ENCODE data around the gene MOB3B.

Gene MOB3B

DNA sequence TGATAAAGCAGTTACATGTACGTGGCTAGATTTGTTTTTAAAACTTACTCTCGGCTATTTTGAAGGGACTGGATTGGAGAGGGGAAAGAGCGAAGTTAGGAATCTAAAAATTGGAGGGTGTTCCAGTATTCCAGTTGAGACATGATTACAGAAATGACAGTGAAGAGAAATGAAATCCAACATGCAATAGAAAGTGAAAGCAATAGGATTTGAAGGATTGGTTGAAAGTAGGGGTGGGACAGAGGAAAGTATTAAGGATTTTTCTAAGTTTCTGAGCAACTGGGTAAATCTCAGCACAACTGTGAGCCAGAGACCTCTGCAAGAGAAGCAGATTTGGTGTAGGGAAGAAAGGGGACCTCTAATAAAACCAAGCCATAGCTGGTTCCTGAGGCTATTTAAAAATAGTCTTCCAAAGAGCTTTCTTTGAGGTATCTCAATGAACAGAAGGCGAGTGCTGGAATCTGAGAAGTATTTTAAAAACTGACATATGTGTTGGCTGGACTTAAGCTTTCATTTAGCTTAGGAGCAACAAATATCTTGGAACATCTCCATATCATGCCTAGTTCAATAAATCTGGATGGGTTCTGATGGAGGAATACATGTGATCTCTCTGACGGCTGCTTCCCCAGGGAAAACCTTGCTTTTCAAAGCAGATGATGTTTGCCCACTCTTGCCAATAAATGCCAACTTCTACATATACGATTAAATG, 115.9 kb downstream of the MOB3B start:
- DNase-seq = no peak

DNA sequence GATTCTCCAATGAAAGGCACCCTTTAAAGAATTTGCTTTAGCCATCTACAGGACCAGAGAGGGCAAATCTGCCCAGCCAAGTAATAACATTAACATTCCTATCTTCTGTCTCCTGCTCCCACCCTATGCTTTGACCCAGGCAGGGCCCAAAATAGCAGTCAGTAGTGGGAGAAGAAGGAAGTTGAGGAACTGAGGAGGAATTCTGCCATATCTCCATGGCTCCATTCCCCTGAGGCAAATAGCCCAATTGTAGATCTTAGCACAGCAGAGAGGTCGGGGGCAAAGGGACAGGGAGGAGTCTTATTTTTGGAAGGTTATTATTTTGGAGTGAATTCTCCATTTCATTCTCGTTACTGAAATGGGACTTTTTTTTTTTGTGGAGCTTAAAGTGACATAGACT, 116.7 kb downstream of the MOB3B start:
- no peak for DNase-seq

DNA sequence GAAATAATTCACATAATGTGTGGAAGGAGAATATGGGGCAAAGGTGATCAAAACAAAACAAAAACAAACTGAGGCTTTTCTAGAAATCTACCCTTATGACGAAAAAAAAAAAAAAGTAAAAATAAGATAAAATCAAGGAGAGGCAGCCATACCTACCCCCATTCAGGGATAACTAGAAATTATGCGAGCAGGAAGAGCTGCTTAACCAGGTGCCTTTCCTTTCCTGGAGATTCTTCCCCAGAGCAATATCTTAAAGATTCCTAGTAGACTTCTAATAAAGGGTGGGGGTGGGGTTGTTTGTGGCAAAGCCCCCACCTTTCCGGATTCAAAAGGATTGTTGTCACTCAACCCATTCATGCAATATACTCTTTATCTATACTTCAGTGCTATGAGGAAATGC, 117.5 kb downstream of the MOB3B start:
- DNase-seq = no peak

DNA sequence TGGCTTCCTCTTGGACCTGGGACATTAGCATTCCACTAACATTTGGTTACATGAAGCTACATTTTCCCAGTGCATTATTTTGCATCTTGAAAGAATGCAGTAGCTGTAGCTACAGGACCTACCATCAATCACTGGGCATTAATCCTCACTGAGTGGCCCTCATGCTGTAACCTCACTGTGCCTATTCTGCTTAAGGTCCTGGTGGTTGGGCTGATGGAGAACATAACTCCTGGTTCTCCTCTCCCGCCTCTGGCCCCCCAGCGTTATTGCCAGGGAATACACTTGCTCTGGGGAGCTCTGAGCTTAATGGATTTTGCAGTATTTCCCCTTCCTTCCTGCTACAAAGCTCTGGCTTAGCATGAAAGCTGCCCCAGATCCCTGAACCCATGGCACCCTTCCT, 121.1 kb downstream of the MOB3B start:
- no peak for DNase-seq

DNA sequence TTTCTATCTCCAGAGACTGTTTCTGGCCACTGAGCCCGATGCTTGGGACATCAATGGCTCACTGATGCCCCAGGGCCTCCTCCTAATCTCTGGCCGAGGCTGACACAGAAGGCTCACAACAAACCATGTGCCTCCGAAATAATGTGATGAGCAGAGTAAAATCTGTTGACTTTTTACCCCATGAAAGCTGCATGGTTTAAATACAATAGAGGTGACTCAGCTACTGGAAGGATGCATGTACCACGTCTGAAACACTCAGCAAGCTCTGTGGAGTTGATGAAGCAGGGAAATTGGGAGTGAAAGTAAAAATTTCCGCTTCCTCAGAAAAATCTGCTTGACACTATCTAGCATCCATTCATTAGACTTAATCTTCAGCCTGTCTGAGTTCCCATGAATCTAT, 121.6 kb downstream of the MOB3B start:
- DNase-seq = no peak

DNA sequence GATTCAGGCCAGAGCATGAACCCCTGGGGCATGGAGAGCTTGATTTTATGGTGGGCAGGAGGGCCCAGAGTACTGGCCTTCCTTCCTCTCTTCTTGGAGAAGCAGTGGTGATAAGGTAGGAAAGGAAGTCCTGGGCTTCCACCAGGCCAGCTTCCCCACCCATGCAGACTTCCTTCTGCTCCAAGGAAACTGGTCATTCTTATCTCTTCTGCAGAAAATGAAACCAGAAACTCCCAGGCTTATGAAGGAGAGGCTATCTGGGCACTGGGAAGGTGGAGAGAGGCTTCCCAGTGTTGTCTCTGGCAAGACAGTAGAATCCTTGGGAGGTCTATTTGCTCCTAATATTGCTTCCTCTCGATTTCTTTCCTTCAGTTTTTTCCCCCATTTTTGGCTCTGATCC, 122.1 kb downstream of the MOB3B start:
- DNase-seq = no peak

DNA sequence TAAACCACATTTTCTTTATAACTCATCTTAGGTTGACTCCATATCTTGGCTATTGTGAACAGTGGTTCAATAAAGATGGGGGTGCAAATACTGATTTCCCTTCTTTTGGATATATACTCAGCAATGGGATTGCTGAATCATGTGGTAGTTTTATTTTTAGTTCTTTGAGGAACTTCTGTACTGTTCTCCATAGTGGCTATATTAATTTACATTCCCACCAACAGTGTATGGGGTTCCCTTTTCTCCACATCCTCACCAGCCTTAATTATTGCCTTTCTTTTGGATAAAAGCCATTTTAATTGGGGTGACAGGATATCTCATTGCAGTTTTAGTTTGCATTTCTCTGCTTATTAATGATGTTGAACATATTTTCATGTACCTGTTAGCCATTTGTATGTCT, 125.0 kb downstream of the MOB3B start:
- DNase-seq = no peak

DNA sequence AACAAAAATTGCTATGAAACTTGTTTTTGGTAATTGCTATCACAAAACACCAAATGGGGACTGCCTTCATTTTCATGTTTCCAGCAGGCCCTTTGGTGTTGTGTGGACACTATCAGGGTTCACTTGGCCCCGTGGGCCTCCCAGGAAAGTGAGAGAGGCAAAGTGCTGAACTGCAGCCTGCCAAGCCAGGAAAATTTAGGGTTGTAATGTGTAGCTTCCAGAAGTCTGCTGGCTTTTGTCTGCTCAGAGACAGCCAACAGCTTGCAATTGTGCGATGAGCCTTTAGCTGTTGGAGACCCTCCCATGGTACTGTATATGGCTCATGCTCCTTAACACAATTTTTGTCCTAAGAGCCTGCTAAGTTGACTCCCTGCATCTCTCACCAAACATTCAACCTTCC, 127.0 kb downstream of the MOB3B start:
- no peak for DNase-seq

DNA sequence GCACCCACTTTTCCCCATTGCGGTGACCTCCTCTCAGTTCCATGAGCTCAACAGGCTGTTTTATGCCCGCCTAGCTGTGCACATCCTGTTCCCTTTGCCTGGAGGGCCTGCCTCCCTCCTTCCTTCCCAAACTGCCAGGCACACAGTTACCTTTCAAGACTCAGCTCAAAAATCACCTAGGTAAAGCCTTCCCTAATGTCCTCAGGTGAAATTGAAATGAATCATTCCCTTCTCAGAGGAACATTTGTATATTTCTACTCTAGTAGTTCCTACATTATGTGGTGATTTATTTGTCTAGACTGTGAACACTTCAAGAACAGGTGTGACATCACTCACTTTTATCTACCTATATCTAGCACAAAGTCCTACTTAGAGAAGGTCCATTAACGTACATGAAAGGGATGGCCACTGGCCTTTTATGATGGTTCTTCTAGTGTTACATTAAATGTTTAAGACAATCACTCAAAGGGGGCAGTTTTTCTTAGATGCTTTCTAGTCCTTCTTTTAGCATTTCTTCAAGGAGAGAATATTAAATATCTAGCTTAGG, 129.2 kb downstream of the MOB3B start:
- DNase-seq = no peak

DNA sequence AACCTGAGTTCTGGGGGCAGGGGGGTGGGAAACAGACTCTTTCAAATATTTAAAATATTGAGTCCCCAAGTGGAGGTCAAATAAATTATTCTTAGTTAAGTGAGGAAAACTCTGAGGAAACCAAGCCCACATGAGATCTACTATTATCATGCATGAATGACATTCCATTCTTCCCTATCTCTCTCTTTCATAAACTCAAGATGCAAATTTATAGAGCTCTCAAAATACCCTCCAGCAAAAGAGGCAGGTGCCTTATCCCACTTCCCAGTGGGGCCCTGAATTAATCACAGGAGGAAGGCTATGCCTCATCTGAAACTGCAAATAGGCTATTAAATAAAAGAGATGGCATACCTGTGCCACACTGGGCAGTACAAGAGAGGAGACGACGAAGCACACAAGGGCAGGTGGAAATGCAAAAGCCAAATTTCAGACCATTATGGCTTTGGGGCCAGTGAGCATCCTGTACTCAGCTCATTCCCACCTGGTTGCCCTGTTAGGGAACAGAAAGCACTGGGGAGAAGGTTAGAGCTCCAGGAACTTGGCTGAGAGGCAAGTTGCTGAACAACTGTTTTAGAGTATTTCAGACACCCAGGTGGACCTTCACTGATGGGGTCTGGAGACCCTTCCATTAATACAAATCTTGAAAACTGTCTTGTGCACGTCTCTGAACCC, 130.5 kb downstream of the MOB3B start:
- DNase-seq = no peak

DNA sequence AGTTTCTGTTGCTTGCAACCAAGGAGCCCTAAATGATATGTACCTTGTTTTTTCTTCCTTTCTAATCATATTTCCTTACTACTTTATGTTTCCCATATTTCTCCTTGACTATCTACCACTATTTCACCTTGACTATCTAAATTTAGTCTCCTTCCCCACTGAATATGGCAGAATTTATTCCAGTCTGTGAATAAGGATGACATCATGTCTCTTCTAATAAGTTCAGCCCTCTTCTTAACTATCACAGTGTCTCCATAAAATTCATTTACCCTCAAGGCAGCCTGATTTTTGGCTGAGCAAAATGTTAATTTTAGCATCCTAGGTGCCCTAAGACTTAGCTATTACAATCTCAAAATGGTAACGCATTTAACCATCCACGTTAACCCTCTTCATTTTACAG, 133.1 kb downstream of the MOB3B start:
- no peak for DNase-seq

DNA sequence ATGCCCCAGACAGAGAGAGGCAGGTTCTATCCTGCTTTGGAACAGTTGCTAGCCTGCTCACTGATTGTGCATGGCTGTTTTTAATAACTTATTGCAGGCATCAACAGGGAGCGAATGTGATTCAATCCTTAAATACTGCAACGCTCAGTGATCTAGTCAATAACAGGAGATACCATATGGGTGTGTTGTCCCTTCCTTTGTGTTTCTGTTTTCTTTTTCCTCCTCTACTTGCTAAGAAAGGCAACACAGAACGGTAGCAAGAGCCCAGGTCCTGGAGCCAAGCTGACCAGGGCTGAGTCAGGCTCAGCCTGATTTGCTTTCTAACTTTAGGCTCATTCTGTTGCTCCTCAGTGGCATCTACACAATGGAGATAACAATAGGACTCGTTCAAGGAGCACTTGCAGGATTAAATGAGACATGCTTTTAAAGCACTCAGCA, 134.1 kb downstream of the MOB3B start:
- no peak for DNase-seq

DNA sequence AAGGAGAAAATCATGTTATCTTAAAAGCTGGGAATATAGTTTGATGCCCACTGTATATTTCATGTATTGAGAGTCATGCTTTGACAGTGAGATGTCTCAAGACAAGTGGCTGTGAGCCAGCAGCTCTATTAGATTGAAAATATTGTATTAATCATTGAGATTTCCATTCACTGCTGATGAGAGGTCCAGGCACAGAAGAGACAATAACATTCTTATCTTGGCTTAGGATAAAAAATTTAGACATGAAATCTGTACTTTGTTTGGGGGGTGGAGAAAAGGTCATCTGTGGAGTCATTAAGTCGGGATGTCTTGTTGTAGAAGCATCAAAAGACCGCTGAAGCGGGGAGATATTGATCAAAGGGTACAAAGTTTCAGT, 134.8 kb downstream of the MOB3B start:
- no peak for DNase-seq

DNA sequence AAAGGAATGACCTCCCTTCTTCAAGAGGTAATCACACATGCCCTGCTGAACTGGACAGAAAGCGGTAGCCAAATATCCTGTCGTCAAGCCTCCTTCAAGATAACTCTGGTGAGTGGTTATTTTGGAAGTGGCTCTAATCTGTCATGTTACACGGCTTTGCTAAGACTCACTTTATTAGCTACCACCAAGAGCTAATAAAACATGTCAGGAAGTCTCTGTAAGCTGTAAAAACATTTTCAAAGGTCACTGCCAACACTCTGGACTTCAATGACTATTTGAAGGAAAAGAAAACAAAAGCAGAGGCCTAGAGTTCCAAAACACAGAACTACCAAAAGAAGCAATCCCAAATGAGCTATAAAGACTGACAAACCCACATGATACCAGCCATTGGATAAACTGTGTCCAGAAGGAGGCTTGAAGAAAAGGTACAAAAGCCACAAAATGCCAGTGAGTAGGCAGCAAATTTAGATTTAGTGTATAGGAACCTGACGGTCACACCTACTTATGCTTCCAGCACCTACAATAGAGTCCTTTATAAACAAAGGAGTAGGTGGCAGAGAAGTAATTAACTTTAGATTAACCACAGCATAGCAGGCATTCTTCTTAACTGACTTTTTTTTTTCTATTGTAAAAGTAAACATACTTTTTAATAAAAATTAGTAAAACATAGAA, 135.3 kb downstream of the MOB3B start:
- no peak for DNase-seq

DNA sequence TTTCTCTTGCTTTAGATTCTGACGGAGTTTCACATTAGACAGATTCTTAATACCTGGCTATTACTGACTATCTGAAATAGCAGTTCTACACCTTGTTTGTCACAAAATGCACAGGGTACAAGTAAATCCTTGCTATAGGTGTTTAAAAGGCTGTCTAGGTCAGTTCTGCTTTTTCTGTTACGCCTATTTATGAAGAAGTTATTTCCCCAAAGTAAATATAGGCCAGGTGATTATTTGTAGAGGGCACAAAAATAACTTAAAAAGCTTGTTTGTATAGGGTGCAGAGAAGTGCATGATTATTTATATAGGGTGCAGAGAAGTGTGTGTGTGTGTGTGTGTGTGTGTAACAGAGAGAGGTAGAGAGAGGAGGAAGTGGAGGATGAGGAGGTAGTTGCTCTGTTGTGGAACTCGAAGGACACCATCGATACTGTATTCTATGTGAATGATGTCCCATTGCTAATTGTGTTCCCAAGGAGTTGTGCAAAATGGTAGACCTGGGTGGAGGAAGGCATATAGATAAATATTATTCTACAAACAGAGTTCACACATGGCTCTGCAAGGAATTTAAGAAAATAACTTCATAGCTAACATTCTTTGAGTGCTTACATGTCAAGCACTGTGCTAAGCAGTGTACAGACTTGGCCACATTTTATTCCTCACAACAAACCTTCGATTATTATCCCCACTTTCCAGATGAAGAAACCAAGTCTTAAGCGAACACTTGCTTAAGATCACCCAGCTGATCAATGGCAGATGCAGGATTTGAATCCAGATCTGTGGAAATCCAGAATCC, 136.4 kb downstream of the MOB3B start:
- no peak for DNase-seq

DNA sequence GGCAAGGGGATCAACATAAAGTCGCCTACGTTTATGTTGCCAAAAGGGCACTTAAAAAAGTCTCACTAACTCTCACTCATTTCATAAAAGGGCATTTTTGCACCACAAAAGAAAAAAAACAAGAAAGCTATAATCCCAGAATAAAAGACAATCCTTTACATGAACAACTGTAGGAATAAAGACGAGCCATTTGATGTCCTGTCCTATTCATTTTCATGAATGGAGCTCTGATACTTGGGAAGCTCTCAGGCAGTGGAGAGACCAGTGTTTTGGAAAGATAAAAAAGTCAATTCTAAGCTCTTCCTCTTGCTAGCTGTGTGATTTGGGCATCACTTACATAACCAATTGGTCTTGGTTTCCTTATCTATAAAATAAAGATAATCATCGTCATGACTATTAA, 137.2 kb downstream of the MOB3B start:
- DNase-seq = no peak

DNA sequence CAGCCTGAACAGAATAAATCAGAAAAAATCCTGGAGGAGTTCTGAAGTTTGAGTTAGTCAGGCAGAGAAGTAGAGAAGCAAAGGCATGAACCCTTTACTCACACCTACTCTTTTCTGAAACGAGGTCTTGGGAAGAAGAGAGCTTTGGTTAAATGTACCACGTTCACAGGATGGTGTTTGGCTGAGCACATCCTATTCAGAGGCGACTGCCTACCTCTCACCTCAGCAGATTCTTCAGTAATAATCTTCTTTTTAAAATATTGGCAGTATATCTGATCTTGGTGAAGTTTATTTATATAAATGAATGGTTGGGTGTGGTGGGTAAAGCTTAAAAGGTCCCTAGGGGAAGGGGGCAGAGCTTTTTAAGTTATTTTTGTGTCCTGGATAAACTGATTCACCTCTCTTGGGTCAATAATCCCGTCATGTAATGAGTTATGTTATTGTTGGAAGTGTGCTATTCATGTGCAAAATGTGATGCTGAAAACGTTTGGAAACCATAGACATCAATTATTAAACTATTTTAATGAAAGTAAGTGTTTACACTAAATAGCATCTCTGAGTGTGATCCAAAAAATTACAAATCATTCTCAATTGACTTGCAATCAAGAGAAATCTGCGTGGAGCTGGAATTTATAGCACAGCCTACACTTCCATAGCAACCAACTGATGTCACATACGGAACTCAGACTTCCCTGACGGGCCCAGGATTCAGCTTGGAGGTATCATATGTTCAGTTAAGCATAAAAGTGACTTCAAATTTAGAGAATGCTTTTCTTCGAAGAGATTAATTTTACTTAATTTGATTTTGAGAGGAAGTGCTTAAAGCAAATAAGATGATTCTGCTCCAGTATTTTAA, 138.3 kb downstream of the MOB3B start:
- DNase-seq = no peak

DNA sequence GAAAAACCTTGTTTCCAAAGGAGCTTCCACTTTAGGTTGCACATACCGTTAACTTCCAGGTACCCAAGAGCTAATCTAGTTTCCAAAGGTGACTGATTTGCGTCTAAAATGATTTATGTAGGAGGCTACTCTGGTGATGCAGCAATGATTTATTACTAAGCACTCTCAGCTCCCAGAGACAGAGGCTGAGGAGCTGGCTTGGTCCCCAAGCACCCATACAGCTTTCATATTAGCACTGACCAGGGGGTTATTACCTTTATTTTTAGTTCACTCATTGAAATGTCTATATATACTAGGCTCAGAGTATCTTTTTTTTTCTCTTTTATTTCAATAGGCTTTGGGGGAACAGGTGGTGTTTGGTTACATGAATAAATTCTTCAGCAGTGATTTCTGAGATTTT, 141.5 kb downstream of the MOB3B start:
- DNase-seq = no peak

DNA sequence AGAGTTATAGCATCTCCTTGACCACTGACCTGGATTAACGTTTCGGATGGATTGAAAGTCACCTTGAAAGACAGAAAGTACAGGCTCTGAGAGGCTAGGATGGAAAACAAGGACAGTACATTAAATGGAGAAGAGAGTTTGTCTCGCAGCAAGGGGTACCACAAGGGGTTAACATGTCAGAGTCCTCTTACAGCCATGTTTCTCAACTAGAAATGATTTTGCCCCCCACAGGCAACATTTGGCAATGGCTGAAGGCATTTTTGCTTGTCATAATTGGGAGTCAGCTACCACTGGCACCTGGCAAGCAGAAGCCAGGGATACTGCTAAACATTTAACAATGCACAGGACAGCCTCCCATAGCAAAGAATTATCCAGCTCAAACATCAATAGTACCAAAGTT, 141.9 kb downstream of the MOB3B start:
- no peak for DNase-seq

DNA sequence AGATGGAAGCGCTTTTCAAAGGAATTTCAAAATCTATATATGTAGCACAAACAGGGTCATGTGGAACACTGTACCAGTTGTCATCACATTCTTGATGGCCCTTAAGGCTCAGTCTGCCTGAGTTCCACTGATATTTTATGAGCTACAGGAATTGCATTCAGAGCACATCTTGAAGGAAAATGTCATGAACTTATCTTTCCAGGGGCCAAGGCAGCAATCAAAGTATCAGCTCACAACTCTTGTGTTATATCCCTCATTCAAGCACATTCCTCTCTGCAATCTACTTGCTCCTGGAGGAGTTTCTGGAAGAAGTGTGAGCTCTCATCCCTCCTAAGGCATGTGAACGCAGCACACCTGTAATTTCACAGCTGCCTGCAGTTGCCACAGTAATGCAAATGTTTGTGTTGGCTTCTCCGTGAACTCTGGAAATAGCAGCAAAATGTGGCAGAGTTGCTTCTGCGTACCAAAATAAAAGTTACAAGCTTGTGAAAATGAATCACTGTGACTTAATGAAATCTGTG, 143.0 kb downstream of the MOB3B start:
- DNase-seq = no peak

DNA sequence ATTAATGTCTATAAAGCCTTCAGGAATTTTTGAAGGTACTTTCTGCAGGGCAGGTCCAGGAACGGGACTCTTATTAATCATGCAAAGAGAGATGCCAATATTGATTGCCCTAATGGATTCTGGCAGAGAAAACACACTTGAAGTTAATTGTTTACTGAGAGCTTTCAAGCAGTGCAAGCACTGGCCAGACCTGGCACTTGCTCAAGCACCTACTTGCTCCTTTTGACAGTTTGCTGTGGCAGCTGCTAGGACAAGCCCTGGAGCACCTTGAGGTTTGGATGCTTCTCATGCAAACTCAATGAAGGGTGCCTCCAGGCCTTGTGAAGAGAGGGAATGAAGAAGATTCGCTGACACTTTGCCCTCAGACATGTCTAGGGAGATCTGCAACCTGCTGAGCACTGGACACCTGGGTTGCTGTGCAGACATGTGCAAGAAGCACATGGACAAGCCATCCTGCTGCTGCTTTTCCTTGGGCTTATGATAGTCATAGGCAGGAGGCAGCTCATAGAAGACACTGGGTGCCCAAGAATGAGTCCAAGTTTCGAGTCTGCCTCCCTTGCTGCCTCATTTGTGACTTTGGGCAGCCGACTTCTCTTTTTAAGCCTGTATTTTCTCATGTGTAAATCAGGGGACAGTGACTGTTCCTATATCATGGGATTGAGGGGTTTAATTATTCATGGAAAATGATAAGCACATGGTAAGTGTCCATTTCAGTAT, 143.8 kb downstream of the MOB3B start:
- no peak for DNase-seq

All from KG1 (cell line).